OCI-M1 (cell line): ENCODE data around the gene MSRB1.

ENCODE experiments used
- DNase-seq: peaks from one replicate; lab custom pipeline; 2025; lab: John Stamatoyannopoulos, UW

Gene MSRB1

DNA sequence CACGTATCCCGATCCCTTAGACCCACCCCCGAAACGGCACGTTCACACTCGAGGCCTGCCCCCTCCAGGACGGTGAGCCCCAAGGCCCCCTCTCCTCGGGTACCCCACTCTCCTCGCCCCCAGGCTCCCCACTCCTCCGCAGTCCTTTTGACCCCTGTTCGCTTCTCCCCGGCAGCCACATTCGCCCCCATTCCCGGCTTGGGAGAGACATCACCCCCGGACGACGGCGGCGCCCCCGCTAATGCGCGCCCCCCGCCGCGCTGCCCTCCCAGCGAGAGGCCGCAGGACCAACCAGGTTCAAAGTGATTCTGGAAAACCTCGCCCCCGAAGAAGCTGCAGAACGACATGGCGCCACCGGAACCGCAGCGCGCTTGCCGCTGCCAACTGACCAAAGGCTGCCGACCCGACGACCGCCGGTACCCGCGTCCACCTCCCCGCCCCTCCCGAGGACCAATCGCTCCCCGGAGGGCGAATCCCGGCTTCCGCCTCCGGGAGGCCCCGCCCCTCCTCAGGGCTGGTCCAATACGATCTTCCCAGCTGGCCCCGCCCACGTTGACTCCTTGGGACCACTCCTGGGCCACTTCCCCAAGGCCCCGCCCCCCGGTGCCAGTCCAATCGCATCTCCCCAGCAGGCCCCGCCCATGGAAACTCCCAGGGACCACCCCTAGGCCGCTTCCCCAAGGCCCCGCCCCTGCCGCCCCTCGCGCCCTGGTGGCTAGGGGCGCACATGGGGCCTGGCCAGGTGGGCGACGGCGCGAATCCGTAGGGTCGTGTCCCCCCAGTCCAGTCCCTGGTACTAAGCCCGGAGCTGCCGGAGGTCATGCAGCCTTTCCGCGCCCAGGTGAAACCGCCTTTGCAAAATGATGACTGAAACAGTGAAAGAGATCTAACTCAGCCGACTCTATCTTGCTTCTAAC, at the start of gene MSRB1:
TSS of gene MSRB1 (minus strand) at position 390 of the 917 bp plus-strand sequence. CDS start at position 347, 43 bp downstream.
- peak; percentile 99 for DNase-seq

- DNase-seq, result peak; percentile 87
Observed at GRCh38 chr16:1991948-1992703, 49.1 kb upstream of the MSRB1 start.

DNA sequence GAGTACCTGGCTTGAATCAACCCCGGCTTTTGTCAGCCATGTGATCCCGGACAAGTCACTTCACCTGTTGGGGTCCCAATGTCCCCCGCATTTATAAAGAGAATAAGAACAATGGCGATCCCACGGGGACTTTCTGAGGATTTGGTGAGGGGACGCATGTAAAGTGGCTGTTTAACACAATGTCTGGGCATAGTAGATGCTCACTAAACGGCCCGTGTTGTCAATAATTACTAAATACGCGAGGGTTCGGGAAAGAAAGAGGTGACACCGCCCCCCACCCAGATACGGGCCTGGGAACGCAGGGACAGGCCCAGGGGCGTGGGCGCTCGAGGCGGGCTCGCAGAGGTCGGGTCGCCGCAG, 48.6 kb upstream of the MSRB1 start:
- no peak for DNase-seq

GRCh38 chr16:1991135-1991551, 48.1 kb upstream of the MSRB1 start:
- no peak for DNase-seq

GRCh38 chr16:1990351-1991134, 47.5 kb upstream of the MSRB1 start:
- DNase-seq, result no peak

GRCh38 chr16:1990101-1990350, 47.0 kb upstream of the MSRB1 start:
- DNase-seq, result no peak

- DNase-seq, result no peak
Observed at GRCh38 chr16:1989209-1990100, 46.5 kb upstream of the MSRB1 start, which contains the start of gene SYNGR3. SYNGR3 (plus strand) TSS chr16:1989970; CDS start chr16:1990103, 133 bp downstream.

DNA sequence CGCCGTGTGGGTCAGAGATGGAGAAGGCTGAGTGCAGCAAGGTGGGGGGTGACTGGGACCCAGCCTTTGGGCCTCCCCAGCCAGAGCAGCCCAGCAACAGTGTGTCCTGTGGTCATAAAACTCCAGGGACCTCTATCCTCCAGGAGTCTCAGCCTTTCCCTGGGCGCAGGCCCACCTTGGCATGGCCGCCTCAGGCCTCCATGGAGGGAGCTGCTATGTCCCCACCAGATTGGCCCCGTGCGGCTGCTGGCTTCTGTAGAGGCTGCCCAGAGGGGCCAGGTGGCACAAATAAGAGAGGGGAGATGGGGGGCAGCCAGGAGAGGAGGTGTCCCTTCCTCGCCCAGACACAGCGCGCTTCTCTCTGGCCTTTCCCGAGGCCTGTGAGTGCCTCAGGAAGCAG, 44.2 kb upstream of the MSRB1 start:
- no peak for DNase-seq

- no peak for DNase-seq
Observed at GRCh38 chr16:1985466-1986150, 42.6 kb upstream of the MSRB1 start.

DNA sequence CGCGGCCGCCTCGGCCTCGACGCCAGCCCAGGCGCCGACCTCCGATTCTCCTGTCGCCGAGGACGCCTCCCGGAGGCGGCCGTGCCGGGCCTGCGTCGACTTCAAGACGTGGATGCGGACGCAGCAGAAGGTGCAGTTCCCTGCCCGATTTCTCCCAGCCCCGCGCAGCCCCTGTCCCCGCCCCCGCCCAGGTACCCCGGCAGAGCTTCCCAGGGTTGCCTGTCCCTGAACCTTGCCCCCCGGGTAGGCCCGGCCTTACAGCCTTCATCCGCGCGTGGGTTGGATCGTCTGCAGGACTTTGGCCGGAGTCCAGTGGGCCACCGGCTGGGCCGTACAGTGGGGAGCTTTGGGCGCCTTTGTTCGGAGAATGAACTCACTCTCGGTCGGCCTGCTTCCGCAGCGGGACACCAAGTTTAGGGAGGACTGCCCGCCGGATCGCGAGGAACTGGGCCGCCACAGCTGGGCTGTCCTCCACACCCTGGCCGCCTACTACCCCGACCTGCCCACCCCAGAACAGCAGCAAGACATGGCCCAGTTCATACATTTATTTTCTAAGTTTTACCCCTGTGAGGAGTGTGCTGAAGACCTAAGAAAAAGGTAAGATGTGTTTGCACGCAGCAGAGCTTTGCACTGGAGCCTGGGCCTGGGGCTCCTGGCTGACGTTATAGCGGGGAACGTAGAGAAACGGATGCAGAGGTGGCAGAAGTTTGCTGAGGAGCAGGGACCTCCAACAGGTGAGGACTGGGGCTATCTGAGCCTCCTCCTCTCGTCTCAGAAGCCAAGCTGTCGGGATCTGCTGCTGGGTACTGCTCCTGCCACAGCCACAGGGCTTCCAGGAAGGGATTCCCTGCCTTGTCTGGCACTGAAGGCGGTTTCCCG, 41.6 kb upstream of the MSRB1 start:
- DNase-seq, result no peak

DNA sequence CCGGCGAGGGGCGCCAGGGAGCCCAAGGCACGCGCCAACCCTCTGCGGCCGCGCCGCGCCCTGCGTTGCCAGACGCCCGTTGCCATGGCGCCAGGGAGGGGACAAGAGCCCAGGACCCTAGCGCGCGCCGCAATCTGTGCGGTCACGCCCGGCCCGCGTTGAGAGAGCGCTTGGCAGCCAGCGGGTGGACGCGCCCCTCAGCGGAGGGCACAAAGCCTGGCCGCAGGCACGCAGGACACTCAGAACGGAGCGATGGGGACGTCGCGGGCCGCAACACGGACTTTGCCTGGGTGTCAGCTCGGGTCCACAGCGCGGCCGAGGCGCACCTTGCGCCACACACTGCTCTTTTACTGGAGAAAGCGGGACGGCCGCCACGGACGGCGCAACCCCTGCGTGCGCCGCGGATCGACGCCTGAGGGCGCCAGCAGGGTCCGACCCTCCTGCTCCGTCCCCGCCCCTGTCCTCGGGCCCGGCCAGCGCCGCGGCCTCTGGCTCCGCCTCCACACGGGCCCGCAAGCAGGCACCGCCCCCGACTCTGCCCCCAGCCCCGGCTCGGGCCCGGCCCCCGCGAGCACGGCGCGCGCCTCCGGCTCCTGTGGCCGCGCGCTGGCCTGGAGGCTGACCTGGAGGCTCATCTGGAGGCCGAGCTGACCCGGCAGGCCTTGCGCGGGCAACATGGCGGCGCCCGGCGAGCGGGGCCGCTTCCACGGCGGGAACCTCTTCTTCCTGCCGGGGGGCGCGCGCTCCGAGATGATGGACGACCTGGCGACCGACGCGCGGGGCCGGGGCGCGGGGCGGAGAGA, 40.7 kb upstream of the MSRB1 start, which contains the start of gene GFER:
TSS of gene GFER (plus strand) at position 650 of the 803 bp plus-strand sequence. CDS start at position 676, 26 bp downstream.
- peak; percentile 96 for DNase-seq

DNA sequence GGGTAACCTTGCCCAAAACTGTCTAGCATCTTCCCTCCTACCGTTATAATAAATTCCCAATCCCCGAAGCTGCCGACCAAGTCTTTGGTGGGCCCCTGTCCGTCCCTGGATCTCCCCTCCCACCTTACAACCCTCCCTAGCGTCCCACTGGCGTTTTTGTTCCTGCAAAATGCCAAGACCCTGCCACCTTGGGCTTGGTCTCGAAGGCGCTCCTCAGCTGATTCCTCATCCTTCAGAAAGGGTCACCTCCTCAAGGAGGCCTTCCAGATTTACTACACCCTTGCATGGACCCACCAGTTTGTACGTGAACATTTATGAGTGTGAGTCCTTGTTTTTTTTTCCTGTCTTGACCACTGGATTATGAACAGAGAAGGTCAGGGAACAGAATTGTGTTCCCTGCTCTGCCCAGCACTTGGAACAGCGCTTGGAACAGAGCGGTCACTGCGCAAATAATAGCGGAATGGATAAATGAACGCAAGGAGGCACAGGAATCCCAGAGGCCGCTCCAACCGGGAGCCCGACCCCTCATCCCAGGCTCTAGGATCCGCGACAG, 40.1 kb upstream of the MSRB1 start:
- no peak for DNase-seq

DNA sequence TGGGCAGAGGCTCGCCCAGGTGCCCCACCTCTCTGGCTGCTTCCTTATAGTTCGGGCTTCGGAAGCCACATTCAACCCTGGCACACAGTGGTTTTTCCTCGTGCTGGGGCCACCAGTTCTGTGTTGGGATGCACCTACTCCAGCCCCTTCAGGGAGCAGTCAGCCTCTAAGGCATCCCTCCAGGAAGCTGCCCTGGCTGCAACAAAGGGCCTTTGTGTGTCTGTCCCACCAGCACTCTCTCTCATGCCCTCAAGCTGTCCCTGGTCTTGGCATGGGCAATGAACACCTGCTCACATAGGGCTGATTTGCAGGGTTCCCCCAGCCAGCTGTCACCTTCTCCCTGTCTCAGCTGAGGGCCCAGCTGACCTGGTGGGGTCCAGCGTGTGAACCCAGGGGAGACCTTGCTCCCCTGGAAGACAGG, 39.0 kb upstream of the MSRB1 start:
- DNase-seq, result no peak

DNA sequence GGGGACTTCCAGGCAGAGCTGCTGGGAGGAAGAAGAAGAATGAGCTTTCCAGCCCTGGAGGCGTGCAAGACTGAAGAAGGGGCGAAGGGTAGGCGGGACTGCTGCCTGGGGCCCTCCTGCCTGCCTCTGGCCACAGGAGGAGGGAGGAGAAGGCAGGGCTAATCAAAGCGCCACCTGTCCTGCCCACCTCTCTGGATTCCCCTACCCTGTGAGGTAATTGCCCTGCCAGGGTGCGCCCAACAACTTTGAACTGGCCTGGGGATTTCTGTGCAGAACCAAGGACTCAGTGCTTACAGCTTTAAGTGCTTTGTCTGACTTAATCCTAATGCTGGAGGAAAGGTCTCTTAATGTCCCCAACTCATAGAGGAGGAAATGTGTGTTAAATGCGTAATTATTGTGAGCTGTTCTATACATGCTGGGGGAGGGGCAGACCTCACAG, 38.4 kb upstream of the MSRB1 start, which contains the start of gene NOXO1:
TSS of gene NOXO1 (minus strand) at position 72 of the 439 bp plus-strand sequence. CDS start 290 bp downstream, outside the sequence.
- DNase-seq, result peak; percentile 8

- no peak for DNase-seq
Observed at GRCh38 chr16:1980770-1981087, 37.7 kb upstream of the MSRB1 start.

GRCh38 chr16:1980030-1980769, 37.2 kb upstream of the MSRB1 start:
- DNase-seq, result no peak

GRCh38 chr16:1979271-1980029, 36.5 kb upstream of the MSRB1 start:
- no peak for DNase-seq
